Amygdala (tissue), 56 donors: ENCODE data around the gene LCE2B.

ENCODE experiments used
- DNase-seq, 56 donors: peaks; one replicate each; lab custom pipeline; 2025; lab: John Stamatoyannopoulos, UW

Gene LCE2B

DNA sequence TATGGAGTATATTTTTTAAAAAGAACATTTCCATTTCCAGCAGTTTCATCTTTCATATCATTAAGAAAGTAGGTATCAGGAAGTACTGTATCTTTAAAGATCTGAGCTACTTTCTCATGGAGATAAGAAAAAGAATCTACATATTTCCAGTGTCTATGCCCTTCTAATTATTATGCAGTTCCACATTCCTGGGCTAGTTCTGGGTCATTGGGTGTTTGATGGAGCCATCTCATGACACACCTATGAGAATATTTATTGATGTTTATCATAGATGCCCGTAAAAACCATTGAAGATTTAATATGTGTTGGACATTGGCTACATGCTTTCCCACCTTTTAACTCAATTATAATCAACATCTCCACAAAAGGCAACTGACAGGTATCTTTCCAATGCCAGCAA, 43.1 kb downstream of the LCE2B start:
- DNase-seq: no peak

GRCh38 chr1:152735648-152736047, 49.7 kb downstream of the LCE2B start:
- DNase-seq: no peak
